WTC11 (cell line): ENCODE data around the gene OCSTAMP. TPM values are rescaled to one million over a fixed set of nuclear protein-coding genes. Genes with fewer than 3 reads are reported as not detected.

Source experiments
- ATAC-seq: fragments of 200-7000 bp; cut with Tn5 transposase; 2 replicates; pipeline ENCODE4 v1.10.0; 2021; ENCODE audit warnings: mild to moderate bottlenecking, moderate library complexity
- CTCF ChIA-PET: fragments of 300-600 bp; sonication (Branson Sonifier 250); formaldehyde crosslinking; loops from one replicate; lab custom pipeline; 2021; ENCODE audit warnings: antibody characterized with exemption; lab: Charles Lee
- POLR2A ChIA-PET: fragments of 350-600 bp; sonication (Branson Sonifier 250); formaldehyde crosslinking; loops from one replicate; lab custom pipeline; 2021; ENCODE audit warnings: antibody characterized with exemption; lab: Charles Lee
- DNase-seq: peaks from one replicate; pipeline ENCODE4 v3.0.0; 2021; ENCODE audit warnings: low spot score
- H3K27ac Mint-ChIP-seq: 2 replicates; pipeline ENCODE4 v1.8.0; 2021; ENCODE audit warnings: mixed read lengths
- H3K27me3 Mint-ChIP-seq: 2 replicates; pipeline ENCODE4 v1.8.0; 2021; ENCODE audit warnings: low read depth, mild to moderate bottlenecking, moderate library complexity, mixed read lengths
- H3K36me3 Mint-ChIP-seq: 2 replicates; pipeline ENCODE4 v1.8.0; 2021; ENCODE audit warnings: mixed read lengths
- H3K4me1 Mint-ChIP-seq: 2 replicates; pipeline ENCODE4 v1.8.0; 2022; ENCODE audit warnings: mixed read lengths
- H3K4me3 Mint-ChIP-seq: 2 replicates; pipeline ENCODE4 v1.8.0; 2021; ENCODE audit warnings: mild to moderate bottlenecking, moderate library complexity, mixed read lengths
- H3K9me3 Mint-ChIP-seq: 2 replicates; pipeline ENCODE4 v1.8.0; 2021; ENCODE audit warnings: mixed read lengths
- AFF4 ChIP-seq: sonication (generic); formaldehyde crosslinking; IDR thresholded peaks from 2 replicates; pipeline ENCODE4 v1.8.1; 2023; ENCODE audit warnings: mild to moderate bottlenecking, missing genetic modification reagents, borderline replicate concordance
- ARID4B ChIP-seq: sonication (generic); formaldehyde crosslinking; IDR thresholded peaks from 2 replicates; pipeline ENCODE4 v1.8.0; 2023; ENCODE audit warnings: missing genetic modification reagents, mild to moderate bottlenecking, borderline replicate concordance
- ATF2 ChIP-seq: sonication (generic); formaldehyde crosslinking; IDR thresholded peaks from 2 replicates; pipeline ENCODE4 v1.8.1; 2022; ENCODE audit warnings: low read depth, missing genetic modification reagents, borderline replicate concordance
- CBFB ChIP-seq: sonication (generic); formaldehyde crosslinking; IDR thresholded peaks from 2 replicates; pipeline ENCODE4 v1.8.1; 2022; ENCODE audit warnings: mild to moderate bottlenecking, low read depth, missing genetic modification reagents
- ELF4 ChIP-seq: sonication (generic); formaldehyde crosslinking; IDR thresholded peaks from 2 replicates; pipeline ENCODE4 v1.8.1; 2022; ENCODE audit warnings: low read depth, mild to moderate bottlenecking, moderate library complexity, missing genetic modification reagents
- ETV6 ChIP-seq: sonication (generic); formaldehyde crosslinking; IDR thresholded peaks from 2 replicates; pipeline ENCODE4 v1.8.1; 2022; ENCODE audit warnings: mild to moderate bottlenecking, missing genetic modification reagents
- FOXK1 ChIP-seq: sonication (generic); formaldehyde crosslinking; IDR thresholded peaks from 2 replicates; pipeline ENCODE4 v1.8.0; 2022; ENCODE audit warnings: mild to moderate bottlenecking, moderate library complexity, missing genetic modification reagents
- GABPB1 ChIP-seq: sonication (generic); formaldehyde crosslinking; IDR thresholded peaks from 2 replicates; pipeline ENCODE4 v1.8.1; 2023; ENCODE audit warnings: mild to moderate bottlenecking, missing genetic modification reagents
- IRF1 ChIP-seq: sonication (generic); formaldehyde crosslinking; IDR thresholded peaks from 2 replicates; pipeline ENCODE4 v1.8.0; 2023; ENCODE audit warnings: missing genetic modification reagents
- MAX ChIP-seq: sonication (generic); formaldehyde crosslinking; IDR thresholded peaks from 2 replicates; pipeline ENCODE4 v1.8.0; 2022; ENCODE audit warnings: mild to moderate bottlenecking, missing genetic modification reagents
- MLX ChIP-seq: sonication (generic); formaldehyde crosslinking; IDR thresholded peaks from 2 replicates; pipeline ENCODE4 v1.8.1; 2023; ENCODE audit warnings: mild to moderate bottlenecking, missing genetic modification reagents, moderate library complexity
- MXD4 ChIP-seq: fragments of 250-450 bp; sonication (Bioruptor Pico); IDR thresholded peaks from 2 replicates; pipeline ENCODE4 v1.8.0; 2021; ENCODE audit warnings: mild to moderate bottlenecking, moderate library complexity, borderline replicate concordance
- NR1H2 ChIP-seq: sonication (generic); formaldehyde crosslinking; IDR thresholded peaks from 2 replicates; pipeline ENCODE4 v1.9.0; 2021; ENCODE audit warnings: mild to moderate bottlenecking, moderate library complexity, missing genetic modification reagents
- PREB ChIP-seq: sonication (generic); formaldehyde crosslinking; IDR thresholded peaks from 2 replicates; pipeline ENCODE4 v1.8.1; 2022; ENCODE audit warnings: mild to moderate bottlenecking, missing genetic modification reagents, moderate library complexity, borderline replicate concordance
- STAT6 ChIP-seq: sonication (generic); formaldehyde crosslinking; conservative IDR thresholded peaks from 2 replicates; pipeline ENCODE4 v1.8.1; 2023; ENCODE audit warnings: mild to moderate bottlenecking, low read depth, missing genetic modification reagents, moderate library complexity
- USF1 ChIP-seq: sonication (generic); formaldehyde crosslinking; IDR thresholded peaks from 2 replicates; pipeline ENCODE4 v1.8.0; 2022; ENCODE audit warnings: mild to moderate bottlenecking, missing genetic modification reagents
- USF2 ChIP-seq: sonication (generic); formaldehyde crosslinking; IDR thresholded peaks from 2 replicates; pipeline ENCODE4 v1.8.1; 2023; ENCODE audit warnings: mild to moderate bottlenecking, missing genetic modification reagents, moderate library complexity
- ZNF423 ChIP-seq: fragments of 250-450 bp; sonication (Bioruptor Pico); IDR thresholded peaks from 2 replicates; pipeline ENCODE4 v2.1.2; 2022; ENCODE audit warnings: mild to moderate bottlenecking, moderate library complexity
- total RNA-seq: library from RNA; stranded (reverse); gene quantifications from 3 replicates; pipeline ENCODE4 v1.2.3, GENCODE V29; 2021

OCSTAMP gene
- total RNA-seq, 1 experiment from 2014 or later, result not detected

- POLR2A ChIA-PET, result no interaction called here
- H3K4me1 Mint-ChIP-seq, result peaks cover 13% of the 10 kb centered on the region
- H3K27me3 Mint-ChIP-seq, result no peaks in the 10 kb centered on the region
- H3K4me3 Mint-ChIP-seq, result no peak overlapping the region
- CTCF ChIA-PET, result interaction anchor here (2.6 kb wide), 1 partner anchor 20 kb away, joined by 13 read pairs; no protein-coding TSS in a partner anchor
- H3K27ac Mint-ChIP-seq, result no peak overlapping the region
- ATAC-seq (no peak), DNase-seq (no peak)
- no peaks in the 10 kb centered on the region for H3K36me3 Mint-ChIP-seq
- no peaks in the 10 kb centered on the region for H3K9me3 Mint-ChIP-seq
- no peak for TF ChIP-seq MXD4
- no peak for TF ChIP-seq NR1H2 (CRISPR knock-in tag)
- no peak for TF ChIP-seq FOXK1 (CRISPR knock-in tag)
- TF ChIP-seq CBFB (CRISPR knock-in tag), result no peak
- TF ChIP-seq STAT6, result no peak
- no peak for TF ChIP-seq ATF2 (CRISPR knock-in tag)
- no peak for TF ChIP-seq GABPB1 (CRISPR knock-in tag)
- no peak for TF ChIP-seq ELF4 (CRISPR knock-in tag)
- no peak for TF ChIP-seq ARID4B (CRISPR knock-in tag)
- TF ChIP-seq USF2 (CRISPR knock-in tag), result no peak
- TF ChIP-seq PREB (CRISPR knock-in tag), result no peak
- TF ChIP-seq USF1 (CRISPR knock-in tag), result no peak
- TF ChIP-seq ETV6 (CRISPR knock-in tag), result no peak
- no peak for TF ChIP-seq AFF4 (CRISPR knock-in tag)
- no peak for TF ChIP-seq ZNF423 (CRISPR knock-in tag)
- no peak for TF ChIP-seq MAX (CRISPR knock-in tag)
- no peak for TF ChIP-seq IRF1 (CRISPR knock-in tag)
- TF ChIP-seq MLX (CRISPR knock-in tag), result no peak
Observed at GRCh38 chr20:46543033-46543432, 7.4 kb downstream of the OCSTAMP start.
